ENCODE data around the gene RAB8A. TPM values are rescaled to one million over a fixed set of nuclear protein-coding genes. Genes with fewer than 3 reads are reported as not detected.

The RAB8A gene
- total and polyA plus RNA-seq, 2 of the 8 experiments (the other 6 are each of a cell fraction or from before 2014, with no cell fraction given) = 65.8 to 97.0 TPM

- no peak for TF ChIP-seq BACH1 (IDR thresholded peaks at IDR 0.05; ENCODE audit: low read length)
These were observed 37.7 kb upstream of the RAB8A start (continued) for GRCh38 chr19:16073988-16074387.

Data from H1 (cell line).